Right lung (tissue), 5 donors: ENCODE data around the gene RNPEP. TPM values are rescaled to one million over a fixed set of nuclear protein-coding genes. Genes with fewer than 3 reads are reported as not detected.
"Not testable (repeated sequence)": the region's sequence is repeated elsewhere in the genome, so short reads cannot be mapped to it uniquely, and the experiment has no call there.

Experiments
- DNase-seq, 2 donors: peaks; one replicate each; pipeline ENCODE4 v3.0.0-alpha.2; 2013
- polyA plus RNA-seq, 5 donors: library from polyadenylated mRNA; unstranded; fragments of 120-200 nt; gene quantifications; one replicate each; pipeline versions ENCODE4 v1.2.1 to v1.2.3, GENCODE V29; 2013; ENCODE audit warnings: inconsistent platforms in 1 of 5, low replicate concordance in 1 of 5; ENCODE audit not compliant: insufficient read length in 5 of 5, insufficient read depth in 1 of 5

The RNPEP gene
- polyA plus RNA-seq, 5 donors = 54.7 to 66.3 (median 59.5) TPM

DNA sequence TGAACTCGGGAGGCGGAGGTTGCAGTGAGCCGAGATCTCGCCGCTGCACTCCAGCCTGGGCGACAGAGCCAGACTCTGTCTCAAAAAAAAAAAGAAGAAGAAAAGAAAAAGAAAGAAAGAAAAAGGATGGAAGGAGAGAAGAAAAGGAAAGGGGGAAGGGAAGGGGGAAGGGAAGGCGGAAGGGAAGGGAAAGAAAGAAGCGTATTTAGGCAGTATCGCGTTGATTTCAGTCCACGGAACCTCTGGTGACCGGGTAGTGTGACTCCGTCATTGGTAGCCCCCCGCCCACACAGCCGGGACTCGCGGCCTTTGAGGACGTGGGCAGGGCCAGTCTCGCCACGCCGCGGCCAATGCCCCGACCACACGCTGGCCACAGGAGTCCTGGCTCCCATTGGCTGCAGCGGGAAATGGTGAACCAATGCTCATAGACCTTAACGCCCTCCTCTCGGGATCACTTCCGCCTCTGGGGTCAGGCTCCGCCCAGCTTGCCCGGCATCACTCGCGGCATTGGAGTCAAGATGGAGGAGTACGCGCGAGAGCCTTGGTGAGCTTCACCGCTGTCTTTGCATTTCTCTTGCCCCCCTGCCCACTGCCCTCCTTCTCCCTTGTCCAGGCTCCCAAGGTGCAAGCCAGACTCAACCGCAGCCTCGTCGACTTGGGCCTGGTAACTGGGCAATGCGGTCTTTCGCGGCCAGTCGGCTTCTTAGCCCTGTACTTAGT is 27.3 kb upstream of the RNPEP start, which contains the start of gene TIMM17A:
Gene TIMM17A (plus strand): TSS at position 495 of the 720 bp plus-strand sequence. CDS start 24 bp downstream, at position 519.
- peak; percentile 94 to 97 for DNase-seq

- DNase-seq = no peak
These were observed 26.7 kb upstream of the RNPEP start for GRCh38 chr1:201955729-201956143.

- no peak for DNase-seq
These were observed 24.1 kb upstream of the RNPEP start for GRCh38 chr1:201958348-201958747.

GRCh38 chr1:201962382-201962781 is 20.1 kb upstream of the RNPEP start:
- DNase-seq = not testable (repeated sequence)

- DNase-seq = no peak
These were observed 18.2 kb upstream of the RNPEP start for GRCh38 chr1:201964261-201964660.

- DNase-seq = no peak
These were observed 16.3 kb upstream of the RNPEP start for GRCh38 chr1:201966171-201966570.

GRCh38 chr1:201968202-201968925 is 14.1 kb upstream of the RNPEP start:
- no peak for DNase-seq

DNA sequence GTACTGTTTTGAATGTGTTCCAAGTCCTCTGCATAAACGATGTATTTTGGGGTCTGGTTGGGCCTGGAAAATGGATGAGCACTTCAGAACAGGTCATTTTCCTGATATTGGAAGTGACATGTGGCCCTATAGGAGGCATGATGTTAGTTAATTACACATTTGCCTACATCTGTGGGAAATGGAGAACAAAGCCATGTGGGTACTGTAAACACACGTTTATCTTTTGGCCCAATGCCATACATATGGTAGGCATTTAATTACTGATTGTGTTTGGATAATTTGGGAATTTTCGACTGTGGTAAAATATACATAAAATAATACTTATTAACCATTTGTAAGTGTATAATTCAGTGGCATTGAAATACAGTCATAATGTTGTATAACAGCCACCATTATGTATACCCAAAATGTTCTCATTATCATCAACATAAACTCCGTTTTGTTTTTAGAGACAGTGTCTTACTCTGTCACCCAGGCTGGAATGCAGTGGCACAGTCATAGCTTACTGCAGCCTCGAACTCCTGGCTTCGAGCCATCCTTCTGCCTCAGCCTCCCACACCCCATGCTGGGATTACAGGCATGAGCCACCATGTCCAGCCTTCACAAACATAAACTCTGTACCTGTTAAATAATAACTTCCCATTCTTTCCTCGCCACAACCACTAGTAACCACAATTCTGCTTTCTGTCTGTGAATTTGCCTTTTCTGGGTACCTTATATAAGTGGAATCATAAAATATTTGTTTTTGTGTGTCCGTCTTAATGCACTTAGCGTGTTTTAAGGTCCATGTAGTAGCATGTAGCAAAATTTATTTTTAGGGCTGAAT is 11.9 kb upstream of the RNPEP start:
- no peak for DNase-seq

- DNase-seq = peak in 1 of 2 donors; percentile 13
These were observed 296 bp upstream of the RNPEP start for GRCh38 chr1:201982082-201982622.

- no peak for DNase-seq
These were observed 945 bp downstream of the RNPEP start for GRCh38 chr1:201983380-201983805.

DNA sequence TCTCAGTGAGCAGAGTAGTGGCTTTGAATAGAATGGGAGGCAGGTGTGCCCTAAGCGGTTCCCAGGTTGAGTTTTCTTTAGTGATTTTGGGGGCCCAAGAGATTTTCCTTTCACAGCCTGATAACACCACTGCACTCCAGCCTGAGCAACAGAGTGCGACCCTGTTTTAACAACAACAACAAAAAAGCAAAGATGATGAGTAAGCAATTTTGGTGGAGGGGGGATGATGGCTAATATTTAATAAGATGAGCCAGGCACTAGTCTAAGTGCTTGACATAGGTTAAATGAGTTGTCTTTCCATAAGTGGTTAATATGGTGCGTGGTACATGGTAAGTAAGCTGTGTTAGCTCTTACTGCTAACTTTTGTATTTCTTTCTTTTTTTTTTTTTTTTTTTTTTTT is 2.0 kb downstream of the RNPEP start:
- DNase-seq = no peak

DNA sequence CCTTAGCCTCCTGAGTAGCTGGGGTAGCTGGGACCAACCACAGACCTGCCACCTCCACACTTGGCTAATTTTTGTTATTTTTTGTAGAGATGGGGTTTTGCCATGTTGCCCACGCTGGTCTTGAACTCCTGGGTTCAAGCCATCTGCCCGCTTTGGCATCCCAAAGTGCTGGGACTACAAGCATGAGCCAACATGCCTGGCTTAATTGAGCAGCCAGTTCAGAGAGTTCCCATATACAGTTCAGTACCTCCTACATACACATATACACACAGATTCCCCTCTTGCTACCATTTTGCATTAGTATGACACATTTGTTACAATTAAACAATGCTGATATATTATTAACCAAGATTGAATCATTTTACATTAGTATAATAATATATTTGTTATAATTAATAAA is 2.9 kb downstream of the RNPEP start:
- no peak for DNase-seq

- no peak for DNase-seq
These were observed 6.2 kb downstream of the RNPEP start for GRCh38 chr1:201988601-201989000.

GRCh38 chr1:201989354-201990128 is 7.1 kb downstream of the RNPEP start:
- no peak for DNase-seq

DNA sequence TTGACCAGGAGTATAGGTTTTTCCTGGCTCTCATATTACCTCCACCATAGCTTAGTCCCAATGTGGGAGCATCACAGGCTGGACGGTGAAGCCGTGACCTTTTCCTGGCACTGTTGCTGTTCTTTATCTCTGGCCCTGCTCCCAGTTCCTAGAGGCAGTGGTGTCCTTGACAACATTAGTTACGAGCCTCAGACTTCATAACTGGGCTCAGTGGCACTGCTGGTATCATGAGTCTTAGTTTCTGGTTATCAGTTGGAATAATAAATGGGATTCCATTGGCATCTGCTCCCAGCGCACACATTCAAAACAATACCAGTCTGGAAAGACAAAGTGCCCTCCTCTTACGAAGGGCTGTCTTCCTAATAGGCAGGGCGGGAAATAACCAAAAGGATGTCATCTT is 8.0 kb downstream of the RNPEP start:
- DNase-seq = no peak

DNA sequence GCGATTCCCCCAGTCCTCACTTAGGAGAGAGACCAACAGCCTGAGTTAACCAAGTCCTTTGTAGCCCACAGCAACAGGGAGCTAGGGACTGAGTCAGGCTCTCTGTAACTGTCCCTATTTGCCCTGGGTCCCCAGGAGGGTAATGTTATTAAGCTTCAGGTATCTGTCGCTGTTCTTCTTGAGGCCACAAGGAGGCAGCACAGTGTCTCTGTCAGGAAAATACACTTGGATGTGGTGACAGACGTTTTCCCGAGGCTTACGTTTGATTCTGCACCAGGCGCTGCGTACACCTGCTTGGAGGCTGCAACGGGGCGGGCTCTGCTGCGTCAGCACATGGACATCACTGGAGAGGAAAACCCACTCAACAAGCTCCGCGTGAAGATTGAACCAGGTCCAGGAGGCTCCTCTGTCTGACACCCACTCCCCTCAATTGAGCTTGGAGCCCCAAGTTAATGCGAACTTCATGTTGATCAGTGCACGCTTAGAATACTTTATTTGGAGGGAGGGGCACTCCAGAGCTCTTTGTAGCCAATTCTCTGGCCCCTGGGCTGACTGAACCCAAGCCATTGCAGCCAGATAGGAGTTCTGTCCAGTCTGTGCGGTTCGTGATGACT is 17.3 kb downstream of the RNPEP start:
- DNase-seq = no peak

DNA sequence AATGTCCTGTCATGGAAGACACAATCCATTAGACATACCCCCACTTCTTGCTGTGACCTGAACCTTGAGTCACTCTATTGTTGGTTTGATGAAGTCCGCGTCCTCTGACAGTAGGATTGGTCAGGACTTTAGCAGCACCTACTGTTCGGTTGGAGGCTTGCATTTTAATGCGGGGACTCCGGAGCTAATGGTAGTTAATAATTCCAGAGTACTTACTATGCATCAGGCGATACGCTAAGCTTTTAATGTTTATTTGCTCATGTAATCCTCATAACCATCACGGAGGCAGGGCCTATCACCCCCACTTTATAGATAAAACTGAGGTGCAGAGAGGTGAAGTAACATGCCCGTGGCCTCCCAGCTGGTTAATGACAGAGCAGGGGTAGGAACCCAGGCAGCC is 20.1 kb downstream of the RNPEP start:
- no peak for DNase-seq

GRCh38 chr1:202004711-202005110 is 22.3 kb downstream of the RNPEP start:
- no peak for DNase-seq

DNA sequence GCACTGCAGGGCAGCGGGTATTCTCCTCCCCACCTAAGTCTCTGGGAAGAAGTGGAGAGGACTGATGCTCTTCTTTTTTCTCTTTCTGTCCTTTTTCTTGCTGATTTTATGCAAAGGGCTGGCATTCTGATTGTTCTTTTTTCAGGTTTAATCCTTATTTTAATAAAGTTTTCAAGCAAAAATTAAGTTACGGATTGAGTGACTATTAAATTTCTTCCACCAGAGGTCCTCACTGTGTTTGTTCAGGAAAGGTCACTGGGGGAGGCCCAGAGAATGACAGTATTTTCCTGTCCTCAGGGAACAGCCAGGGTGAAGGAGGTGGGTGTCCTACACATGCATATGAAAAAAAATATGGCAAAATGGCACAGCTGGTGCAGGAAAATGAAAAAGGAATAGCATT is 23.5 kb downstream of the RNPEP start:
- no peak for DNase-seq

GRCh38 chr1:202007304-202007703 is 24.9 kb downstream of the RNPEP start:
- no peak for DNase-seq
